Gastroesophageal sphincter (tissue), 3 donors: ENCODE measurements around the gene PLXDC1.

Experiments
- EP300 ChIP-seq: sonication (generic); formaldehyde crosslinking; IDR thresholded peaks from one replicate; pipeline ENCODE4 v1.6.1; 2017; ENCODE audit warnings: antibody characterized with exemption, mild to moderate bottlenecking
- POLR2A ChIP-seq, 2 donors: fragments of 450-650 bp; IDR thresholded peaks; one replicate each; pipeline ENCODE4 v1.6.1; 2017; ENCODE audit warnings: antibody characterized with exemption in 2 of 2, mild to moderate bottlenecking in 2 of 2, moderate library complexity in 1 of 2
- POLR2AphosphoS5 ChIP-seq: sonication (generic); formaldehyde crosslinking; IDR thresholded peaks from one replicate; pipeline ENCODE4 v1.6.1; 2017; ENCODE audit warnings: antibody characterized with exemption
- TF ChIP-seq, protein P1 (sequence below), 4 experiments: fragments of 200-600 bp in 2 of 4; fragments of 450-650 bp in 2 of 4; sonication (generic) in 1 of 4; IDR thresholded peaks; one replicate each; pipeline ENCODE4 v1.5.1; 2017 to 2019; ENCODE audit warnings: antibody characterized with exemption in 4 of 4, mild to moderate bottlenecking in 2 of 4, moderate library complexity in 2 of 4

DNA sequence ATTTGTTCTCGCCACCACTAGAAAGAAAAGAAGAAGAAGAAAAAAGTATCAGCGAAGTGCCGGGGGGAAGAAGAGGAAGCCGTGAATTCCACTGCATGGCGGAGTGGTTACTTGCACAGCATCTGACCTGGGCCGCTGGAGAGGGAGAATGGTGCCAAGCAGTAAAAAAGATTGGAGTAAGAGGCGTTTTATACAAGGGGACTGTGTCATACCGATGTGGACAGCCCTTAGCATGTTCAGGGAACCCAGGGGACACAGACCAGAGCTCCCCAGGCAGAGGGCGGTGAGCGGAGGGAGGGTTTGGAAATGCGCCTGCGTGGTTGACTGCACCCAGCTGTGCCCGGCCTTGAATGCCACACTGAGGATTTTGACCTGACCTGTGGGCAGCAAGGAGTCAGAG, 52.8 kb downstream of the PLXDC1 start:
- TF ChIP-seq EP300 = no peak
- TF ChIP-seq, protein P1, sequence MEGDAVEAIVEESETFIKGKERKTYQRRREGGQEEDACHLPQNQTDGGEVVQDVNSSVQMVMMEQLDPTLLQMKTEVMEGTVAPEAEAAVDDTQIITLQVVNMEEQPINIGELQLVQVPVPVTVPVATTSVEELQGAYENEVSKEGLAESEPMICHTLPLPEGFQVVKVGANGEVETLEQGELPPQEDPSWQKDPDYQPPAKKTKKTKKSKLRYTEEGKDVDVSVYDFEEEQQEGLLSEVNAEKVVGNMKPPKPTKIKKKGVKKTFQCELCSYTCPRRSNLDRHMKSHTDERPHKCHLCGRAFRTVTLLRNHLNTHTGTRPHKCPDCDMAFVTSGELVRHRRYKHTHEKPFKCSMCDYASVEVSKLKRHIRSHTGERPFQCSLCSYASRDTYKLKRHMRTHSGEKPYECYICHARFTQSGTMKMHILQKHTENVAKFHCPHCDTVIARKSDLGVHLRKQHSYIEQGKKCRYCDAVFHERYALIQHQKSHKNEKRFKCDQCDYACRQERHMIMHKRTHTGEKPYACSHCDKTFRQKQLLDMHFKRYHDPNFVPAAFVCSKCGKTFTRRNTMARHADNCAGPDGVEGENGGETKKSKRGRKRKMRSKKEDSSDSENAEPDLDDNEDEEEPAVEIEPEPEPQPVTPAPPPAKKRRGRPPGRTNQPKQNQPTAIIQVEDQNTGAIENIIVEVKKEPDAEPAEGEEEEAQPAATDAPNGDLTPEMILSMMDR (IDR thresholded peaks at IDR 0.05) = no peak
- TF ChIP-seq POLR2A (IDR thresholded peaks at IDR 0.05) = no peak
- no peak for TF ChIP-seq POLR2AphosphoS5
